ENCODE data around the gene ILK. TPM values are rescaled to one million over a fixed set of nuclear protein-coding genes. Genes with fewer than 3 reads are reported as not detected.

Gene ILK
- polyA plus RNA-seq, 1 donor, result 150 TPM

DNA sequence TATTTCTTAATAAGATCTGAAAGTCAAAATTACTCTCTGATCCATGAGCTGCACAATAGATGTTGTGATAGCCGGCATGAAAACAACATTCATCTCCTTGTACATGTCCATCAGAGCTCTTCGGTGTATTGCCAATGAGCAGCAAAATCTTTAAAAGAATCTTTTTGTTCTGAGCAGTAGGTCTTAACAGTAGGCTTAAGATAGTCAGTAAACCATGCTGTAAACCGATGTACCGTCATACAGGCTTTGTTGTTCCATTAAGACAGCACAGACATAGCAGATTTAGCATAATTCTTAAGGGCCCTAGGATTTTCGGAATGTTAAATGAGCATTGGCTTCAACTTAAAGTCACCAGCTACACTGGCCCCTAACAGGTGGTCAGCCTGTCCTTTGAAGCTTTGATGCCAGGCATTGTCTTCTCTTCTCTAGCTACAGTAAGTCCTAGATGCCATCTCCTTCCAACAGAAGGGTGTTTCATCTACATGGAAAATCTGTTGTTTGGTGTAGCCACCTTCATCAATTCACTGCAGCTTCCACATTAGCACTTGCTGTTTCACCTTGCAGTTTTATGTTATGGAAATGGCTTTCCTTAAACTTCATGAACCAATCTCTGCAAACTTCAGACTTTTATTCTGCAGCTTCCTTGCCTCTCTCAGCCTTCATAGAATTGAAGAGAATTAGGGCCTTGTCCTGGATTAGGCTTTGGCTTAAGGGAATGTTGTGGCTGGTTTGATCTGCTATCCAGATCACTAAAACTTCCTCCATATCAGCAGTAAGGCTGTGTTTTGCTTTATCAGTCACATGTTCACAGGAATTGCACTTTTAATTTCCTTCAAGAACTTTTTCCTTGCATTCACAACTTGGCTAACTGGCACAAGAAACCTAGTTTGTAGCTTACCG is 28.5 kb upstream of the ILK start:
- no peak for DNase-seq (ENCODE audit: low read depth)

DNA sequence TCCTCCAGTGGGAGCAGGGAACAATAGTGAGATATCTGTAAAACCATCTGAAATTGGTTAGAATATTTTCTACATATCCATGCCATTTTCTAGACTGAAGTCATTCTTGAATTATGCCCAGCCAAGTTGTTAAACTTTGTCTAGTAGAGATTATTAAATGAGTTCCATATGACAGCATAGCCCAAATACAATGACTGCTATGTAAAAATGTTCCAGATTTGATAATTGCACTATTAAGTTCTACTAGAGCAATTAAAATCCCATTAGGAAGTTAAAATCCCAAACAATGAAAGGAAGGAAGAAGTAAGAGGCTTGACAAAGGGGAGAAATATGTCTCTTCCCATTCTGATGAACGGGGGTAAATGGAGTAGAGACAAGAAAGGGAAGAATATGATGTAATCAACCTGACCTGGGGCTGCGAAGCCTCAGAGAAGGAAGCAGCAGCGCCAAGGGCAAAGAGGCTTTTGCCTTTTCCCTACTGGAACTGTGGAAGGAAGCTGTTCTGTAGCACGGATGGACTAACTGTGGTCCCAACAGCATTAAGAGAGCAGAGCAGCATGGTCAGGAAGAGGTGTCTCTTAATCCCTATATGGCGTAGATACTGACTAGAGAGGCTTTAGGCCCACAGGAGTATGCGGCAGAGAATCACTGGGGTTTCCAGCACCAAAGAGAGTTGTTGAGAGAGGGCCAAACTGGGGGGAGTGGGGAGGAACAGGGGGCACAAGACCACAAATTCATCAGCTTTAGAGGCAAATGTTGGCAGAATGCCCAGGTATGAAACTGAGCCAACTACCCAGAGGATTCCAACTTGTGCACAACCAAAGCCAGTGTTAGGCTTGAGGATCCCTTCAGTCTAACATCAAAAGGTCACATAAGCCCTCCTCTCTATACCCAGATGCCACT is 26.9 kb upstream of the ILK start:
- DNase-seq (ENCODE audit: low read depth), result no peak

DNA sequence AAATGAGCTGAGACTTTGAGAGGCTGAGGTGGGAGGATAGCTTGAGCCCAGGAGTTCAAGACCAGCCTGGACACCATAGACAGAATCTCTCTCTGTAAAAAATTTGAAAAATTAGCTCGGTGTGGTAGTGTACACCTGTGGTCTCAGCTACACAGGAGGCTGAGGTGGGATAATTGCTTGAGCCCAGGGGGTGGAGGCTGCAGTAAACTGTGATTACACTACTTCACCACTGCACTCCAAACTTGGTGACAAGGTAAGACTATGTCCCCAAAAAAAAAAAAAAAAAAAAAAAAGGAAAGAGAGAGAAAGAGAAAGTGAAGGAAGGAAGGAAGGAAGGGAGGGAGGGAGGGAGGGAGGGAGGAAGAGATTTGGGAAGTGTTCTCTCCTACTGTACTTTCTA is 25.4 kb upstream of the ILK start:
- DNase-seq (ENCODE audit: low read depth), result no peak

DNA sequence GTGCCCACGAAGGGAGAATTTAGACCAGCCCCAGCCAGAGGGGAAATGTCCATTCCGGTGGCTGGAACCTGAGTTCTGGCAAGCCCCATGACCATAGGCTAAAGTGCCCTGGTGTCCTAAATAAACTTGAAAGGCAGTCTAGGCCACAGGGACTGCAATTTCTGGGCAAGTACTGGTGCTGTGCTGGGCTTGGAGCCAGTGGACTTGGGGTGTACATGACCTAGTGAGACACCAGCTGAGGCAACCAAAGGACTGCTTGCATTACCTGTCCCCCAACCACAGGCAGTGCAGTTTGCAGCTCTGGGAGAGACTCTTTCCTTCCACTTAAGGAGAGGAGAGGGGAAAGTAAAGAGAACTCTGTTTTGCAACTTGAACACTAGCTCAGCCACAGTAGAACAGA is 23.9 kb upstream of the ILK start:
- no peak for DNase-seq (ENCODE audit: low read depth)

DNA sequence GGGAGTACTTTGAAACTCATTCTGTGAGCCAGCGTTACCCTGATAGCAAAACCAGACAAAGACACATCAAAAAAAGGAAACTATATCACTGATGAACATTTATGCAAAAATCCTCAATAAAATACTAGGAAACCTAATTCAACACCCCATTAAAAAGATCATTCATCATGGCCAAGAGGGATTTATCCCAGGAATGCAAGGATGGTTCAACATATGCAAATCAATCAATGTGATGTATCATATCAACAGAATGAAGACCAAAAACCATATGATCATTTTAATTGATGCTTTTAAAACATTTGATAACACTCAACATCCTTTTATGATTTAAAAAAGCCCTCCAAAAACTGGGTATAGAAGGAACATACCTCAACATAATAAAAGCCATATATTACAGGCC is 20.0 kb upstream of the ILK start:
- no peak for DNase-seq (ENCODE audit: low read depth)

DNA sequence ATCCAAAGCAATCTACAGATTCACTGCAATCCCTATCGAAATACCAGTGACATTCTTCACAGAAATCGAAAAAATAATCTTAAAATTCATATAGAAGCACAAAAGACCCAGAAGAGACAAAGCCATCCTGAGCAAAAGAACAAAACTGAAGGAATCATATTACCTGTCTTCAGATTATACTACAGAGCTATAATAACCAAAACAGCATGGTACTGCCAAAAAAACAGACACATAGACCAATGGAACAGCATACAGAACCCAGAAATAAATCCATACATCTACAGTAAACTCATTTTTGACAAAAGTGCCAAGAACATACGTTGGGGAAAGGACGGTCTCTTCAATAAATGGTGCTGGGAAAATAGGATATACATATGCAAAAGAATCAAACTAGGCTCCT is 19.0 kb upstream of the ILK start:
- DNase-seq (ENCODE audit: low read depth), result no peak

- no peak for DNase-seq (ENCODE audit: low read depth)
Observed at GRCh38 chr11:6586434-6587359, 16.9 kb upstream of the ILK start.

GRCh38 chr11:6587360-6587953 is 16.1 kb upstream of the ILK start:
- no peak for DNase-seq (ENCODE audit: low read depth)

- DNase-seq (ENCODE audit: low read depth), result no peak
Observed at GRCh38 chr11:6588018-6588417, 15.6 kb upstream of the ILK start.

DNA sequence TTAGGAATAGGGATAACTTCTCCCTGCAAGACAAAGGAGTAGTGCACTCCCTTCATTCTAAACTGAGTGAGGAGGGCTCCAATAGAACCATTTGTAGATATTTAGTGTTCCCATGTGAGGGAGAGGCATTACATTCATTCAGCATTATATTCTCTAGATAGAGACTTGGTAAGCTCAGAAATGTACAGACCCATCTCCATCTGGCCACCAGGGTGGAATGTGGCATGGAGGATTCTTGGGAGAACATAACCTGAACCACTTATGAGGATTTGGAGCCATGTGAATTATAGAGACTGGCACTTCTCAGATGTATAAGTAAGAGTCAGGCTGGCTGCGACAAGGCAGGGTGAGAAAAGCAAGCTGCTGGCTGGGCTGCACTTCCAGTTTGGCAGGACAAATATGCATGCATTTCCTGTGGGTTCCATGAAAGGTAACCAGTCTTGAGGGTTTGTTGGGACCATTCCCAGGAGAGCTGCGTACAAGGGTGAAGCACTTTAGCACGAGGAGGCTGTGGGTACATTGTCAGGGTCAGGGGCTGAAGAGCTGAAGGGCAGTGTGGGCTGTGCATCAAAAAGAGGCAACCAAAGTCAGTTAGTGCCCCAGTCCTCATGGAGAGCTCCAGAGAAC is 9.3 kb upstream of the ILK start:
- no peak for DNase-seq (ENCODE audit: low read depth)

DNA sequence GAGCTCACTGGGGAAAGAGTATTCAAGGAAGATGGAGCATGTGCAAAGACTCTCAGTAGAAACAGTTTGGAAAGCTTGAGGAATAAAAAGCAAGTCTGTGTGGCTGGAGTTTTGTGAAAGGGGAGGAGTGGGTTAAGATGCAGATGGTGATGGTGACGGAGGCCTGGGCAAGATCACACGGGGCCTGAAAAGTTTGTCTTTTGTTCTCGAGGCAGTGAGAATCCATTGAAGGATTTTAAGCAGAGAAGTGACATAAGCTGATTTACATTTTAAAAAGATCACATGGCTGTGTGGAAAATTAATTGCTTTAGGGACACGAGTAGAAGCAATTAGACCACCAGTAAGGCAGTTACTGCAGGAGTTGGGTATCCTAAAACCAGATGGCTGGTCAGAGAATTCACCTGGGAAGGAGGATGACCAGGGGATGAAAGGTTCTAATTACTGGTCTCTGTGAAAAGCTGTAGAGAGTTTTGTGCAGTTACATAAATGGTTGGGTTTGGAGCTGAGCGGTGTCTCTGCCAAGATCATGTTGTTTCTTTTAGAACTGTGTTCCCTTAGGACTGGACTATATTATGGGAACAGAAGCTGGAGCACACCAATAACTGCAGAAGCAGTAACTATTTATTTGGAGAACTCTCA is 7.2 kb upstream of the ILK start:
- no peak for DNase-seq (ENCODE audit: low read depth)

DNA sequence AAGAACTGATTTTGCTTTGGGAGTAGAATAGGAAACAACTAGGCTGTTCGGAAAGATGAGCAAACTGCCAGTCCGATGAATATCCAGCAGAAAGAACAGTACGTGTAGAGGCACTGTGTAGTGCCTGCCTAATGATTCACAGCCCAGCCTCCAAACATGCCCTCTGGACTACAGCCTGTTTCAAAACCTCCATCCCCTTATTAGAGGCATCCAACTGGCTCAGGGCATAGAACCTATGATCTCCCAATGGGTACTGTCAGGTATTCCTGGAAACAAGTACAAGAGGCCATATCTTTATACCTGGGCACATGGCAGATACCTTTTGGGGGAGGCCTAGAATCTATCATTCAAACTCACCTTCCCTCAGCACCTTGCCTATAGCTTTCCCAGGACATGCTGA is 5.0 kb upstream of the ILK start:
- no peak for DNase-seq (ENCODE audit: low read depth)

- no peak for DNase-seq (ENCODE audit: low read depth)
Observed at GRCh38 chr11:6599449-6599848, 4.1 kb upstream of the ILK start.

- no peak for DNase-seq (ENCODE audit: low read depth)
Observed at GRCh38 chr11:6599881-6600390, 3.6 kb upstream of the ILK start.

DNA sequence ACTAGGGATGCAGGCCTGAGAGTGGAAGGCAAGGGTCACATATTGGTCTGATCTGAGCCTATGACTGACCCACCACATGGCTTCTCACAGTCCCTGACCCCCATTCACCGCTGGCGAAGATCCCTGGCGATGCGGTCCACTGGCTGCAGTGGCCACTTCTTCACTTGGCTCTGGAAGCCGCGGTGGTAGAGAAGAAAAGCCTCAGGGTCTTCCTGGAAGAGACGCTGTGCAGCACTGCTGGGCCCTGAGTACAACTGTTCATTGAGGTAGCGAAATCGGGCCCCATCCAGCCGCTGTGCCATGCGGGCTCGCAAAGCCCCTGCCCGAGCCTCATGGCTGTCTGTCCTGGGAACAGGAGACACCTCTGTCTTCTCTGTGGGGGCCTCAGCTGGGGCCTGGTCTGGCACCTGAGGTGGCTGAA is 2.5 kb upstream of the ILK start:
- no peak for DNase-seq (ENCODE audit: low read depth)

DNA sequence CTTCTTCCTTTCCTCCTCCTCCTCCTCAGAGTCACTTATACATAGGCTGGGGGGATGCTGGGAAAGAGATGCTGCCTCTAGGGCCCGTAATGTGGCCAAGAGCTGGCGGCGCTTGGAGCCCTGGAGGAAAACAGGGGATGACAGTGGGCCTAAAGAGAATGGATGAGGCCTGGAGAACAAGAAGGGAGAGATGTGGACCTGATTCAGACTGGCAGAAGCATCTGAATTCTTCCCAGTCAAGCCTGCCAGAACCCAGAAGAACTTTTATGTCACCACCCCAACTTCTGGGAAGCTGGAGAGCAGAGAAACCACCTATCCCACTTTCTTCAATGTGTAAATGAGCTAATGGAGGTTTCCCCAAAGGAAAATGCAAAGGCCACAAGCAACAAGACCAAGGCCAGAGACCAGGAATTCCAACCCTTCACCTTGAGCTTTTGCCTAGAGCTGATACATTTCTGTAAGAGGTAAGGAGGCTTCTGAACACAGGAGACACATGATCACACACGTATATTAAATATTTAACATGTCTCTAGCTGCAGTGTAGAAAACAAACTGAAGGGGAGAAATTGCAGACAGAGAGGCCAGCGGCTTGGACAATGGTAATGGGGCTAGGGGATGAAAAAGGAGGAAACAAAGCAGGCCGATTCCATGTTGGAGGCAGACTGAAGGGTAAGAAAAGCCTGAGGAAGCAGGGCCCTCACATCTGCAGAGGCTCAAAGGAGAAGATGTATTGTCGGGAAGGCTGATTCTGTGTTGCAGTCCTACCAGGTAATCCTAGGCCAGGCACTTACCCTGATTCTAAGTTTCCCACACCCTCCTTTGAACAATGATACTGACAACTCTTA is 1.3 kb upstream of the ILK start:
- no peak for DNase-seq (ENCODE audit: low read depth)

GRCh38 chr11:6604081-6604626 is 580 bp downstream of the ILK start:
- no peak for DNase-seq (ENCODE audit: low read depth)

DNA sequence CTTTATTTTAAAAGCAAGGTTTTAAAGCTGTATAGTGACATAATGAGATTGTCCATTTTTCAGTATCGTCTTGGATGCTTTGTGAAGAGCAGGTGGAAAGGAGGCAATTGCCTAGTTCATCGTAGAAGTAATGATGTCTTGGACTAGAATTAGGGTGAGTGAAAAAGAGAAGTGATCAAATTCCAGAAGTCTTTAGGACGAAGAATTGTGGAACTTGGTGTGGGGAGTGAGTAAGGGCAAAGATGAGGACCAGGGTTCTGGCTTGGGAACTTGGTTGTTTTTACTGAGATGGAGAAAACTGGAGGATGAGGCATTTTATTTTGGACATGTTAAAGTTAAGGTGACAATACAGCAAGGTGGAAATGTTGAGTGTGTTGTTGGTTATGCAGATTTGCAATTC is 1.2 kb downstream of the ILK start:
- DNase-seq (ENCODE audit: low read depth), result no peak
